HCT116 (cell line): Measurements from ENCODE around the gene SORCS2. TPM values are rescaled to one million over a fixed set of nuclear protein-coding genes. Genes with fewer than 3 reads are reported as not detected.

ENCODE experiments used
- ATAC-seq: fragments of 200-7000 bp; cut with Tn5 transposase; 2 replicates; pipeline ENCODE4 v1.9.1; 2020; ENCODE audit warnings: mild to moderate bottlenecking, moderate library complexity
- BruUV-seq: library from RNA; stranded (reverse); fragments of 400-500 nt; replicated peaks from 2 replicates; lab custom pipeline; 2021; lab: Mats Ljungman, UMichigan
- CTCF ChIA-PET: fragments of 300-600 bp; sonication (Branson Sonifier 250); formaldehyde crosslinking; loops from one replicate; lab custom pipeline; 2021; ENCODE audit warnings: antibody characterized with exemption; lab: Charles Lee
- POLR2A ChIA-PET: fragments of 300-600, 350-600 bp; sonication (Branson Sonifier 250); formaldehyde crosslinking; loops from one replicate; lab custom pipeline; 2021; ENCODE audit warnings: antibody characterized with exemption; lab: Charles Lee
- RAD21 ChIA-PET, 2 experiments: fragments of 300-600 bp; sonication (Branson Sonifier 250); formaldehyde crosslinking; loops; one replicate each; lab custom pipeline; 2023; ENCODE audit warnings: low total read pairs in 2 of 2; ENCODE audit not compliant: uncharacterized antibody in 2 of 2, unreplicated experiment in 2 of 2, low non-redundant PET in 1 of 2; lab: Charles Lee
- DNase-seq: peaks from one replicate; pipeline ENCODE4 v3.0.0-alpha.2; 2010; ENCODE audit warnings: low read depth, low spot score
- H2AFZ ChIP-seq: fragments of 200-600 bp; shearing (Covaris generic), sonication (generic); 2 replicates; pipeline ENCODE4 v1.6.1; 2017; ENCODE audit warnings: low read depth, mixed run types, mixed read lengths, antibody characterized with exemption, low read length; ENCODE audit not compliant: poor library complexity, severe bottlenecking
- H3K27ac ChIP-seq: 2 replicates; pipeline ENCODE4 v1.5.1; 2012; ENCODE audit warnings: low read depth, low read length
- H3K27me3 ChIP-seq: fragments of 200-600 bp; sonication (generic); 2 replicates; pipeline ENCODE4 v1.6.1; 2016; ENCODE audit warnings: mixed run types, low read length, mixed read lengths; ENCODE audit not compliant: insufficient read depth
- H3K36me3 ChIP-seq, 2 experiments: fragments of 200-500 bp in 1 of 2; fragments of 200-600 bp in 1 of 2; sonication (Bioruptor generic) in 1 of 2; sonication (generic) in 1 of 2; 2 replicates each; pipeline versions ENCODE4 v1.5.1 to v1.6.1; 2014 to 2016; ENCODE audit warnings: low read length in 2 of 2, inconsistent platforms in 1 of 2, mixed read lengths in 1 of 2, mixed run types in 1 of 2; ENCODE audit not compliant: insufficient read depth in 2 of 2, control insufficient read depth in 1 of 2
- H3K4me1 ChIP-seq, 2 experiments: fragments of 200-600 bp in 1 of 2; sonication (generic) in 1 of 2; 2 replicates each; pipeline versions ENCODE4 v1.5.1 to v1.6.1; 2012 to 2017; ENCODE audit warnings: low read length in 2 of 2, inconsistent platforms in 1 of 2, mild to moderate bottlenecking in 1 of 2, mixed read lengths in 1 of 2, mixed run types in 1 of 2, moderate library complexity in 1 of 2; ENCODE audit not compliant: insufficient read depth in 2 of 2, control insufficient read depth in 1 of 2
- H3K4me2 ChIP-seq: fragments of 200-600 bp; sonication (generic); 2 replicates; pipeline ENCODE4 v1.6.1; 2017; ENCODE audit warnings: mixed run types, low read length, mixed read lengths
- H3K4me3 ChIP-seq, 2 experiments: fragments of 200-600 bp in 1 of 2; sonication (generic) in 1 of 2; replicated peaks in 1 of 2; 2 replicates each; pipeline ENCODE4 v1.5.1; 2011 to 2016; ENCODE audit warnings: low read length in 2 of 2, control low read depth in 1 of 2, low read depth in 1 of 2, mild to moderate bottlenecking in 1 of 2, mixed read lengths in 1 of 2, mixed run types in 1 of 2
- H3K79me2 ChIP-seq: fragments of 200-600 bp; sonication (generic); 2 replicates; pipeline ENCODE4 v1.6.1; 2017; ENCODE audit warnings: mild to moderate bottlenecking, mixed run types, low read length, moderate library complexity, mixed read lengths; ENCODE audit not compliant: insufficient read depth
- H3K9ac ChIP-seq: fragments of 200-600 bp; sonication (generic); 2 replicates; pipeline ENCODE4 v1.6.1; 2016; ENCODE audit warnings: low read length, mixed read lengths
- H3K9me2 ChIP-seq: fragments of 200-600 bp; sonication (generic), shearing (Covaris generic); 2 replicates; pipeline ENCODE4 v1.6.1; 2017; ENCODE audit warnings: mixed run types, mild to moderate bottlenecking, moderate library complexity; ENCODE audit not compliant: insufficient read depth
- H3K9me3 ChIP-seq, 2 experiments: fragments of 200-500 bp in 1 of 2; fragments of 200-600 bp in 1 of 2; sonication (Bioruptor generic) in 1 of 2; sonication (generic) in 1 of 2; 2 replicates each; pipeline ENCODE4 v1.6.1; 2014 to 2017; ENCODE audit warnings: low read length in 2 of 2, mixed read lengths in 2 of 2, inconsistent platforms in 1 of 2, low read depth in 1 of 2, mild to moderate bottlenecking in 1 of 2, mixed run types in 1 of 2, moderate library complexity in 1 of 2; ENCODE audit not compliant: control insufficient read depth in 1 of 2, insufficient read depth in 1 of 2
- H4K20me1 ChIP-seq: fragments of 200-600 bp; sonication (generic), shearing (Covaris generic); 2 replicates; pipeline ENCODE4 v1.6.1; 2017; ENCODE audit warnings: mixed run types, mild to moderate bottlenecking, moderate library complexity; ENCODE audit not compliant: insufficient read depth
- CBX3 ChIP-seq: IDR thresholded peaks from 2 replicates; pipeline ENCODE4 v1.6.1; 2012; ENCODE audit warnings: low read depth
- CEBPB ChIP-seq: IDR thresholded peaks from 2 replicates; pipeline ENCODE4 v1.6.1; 2012; ENCODE audit warnings: low read depth
- EZH2 ChIP-seq: fragments of 200-600 bp; sonication (generic); IDR thresholded peaks from 2 replicates; pipeline ENCODE4 v1.6.1; 2017; ENCODE audit warnings: antibody characterized with exemption, mixed run types
- FOSL1 ChIP-seq: IDR thresholded peaks from 2 replicates; pipeline ENCODE4 v1.6.1; 2012; ENCODE audit warnings: low read depth
- POLR2A ChIP-seq: IDR thresholded peaks from 2 replicates; pipeline ENCODE4 v1.7.0; 2011; ENCODE audit warnings: borderline replicate concordance; ENCODE audit not compliant: insufficient read depth, insufficient read length; ENCODE audit errors: extremely low read depth
- RAD21 ChIP-seq: IDR thresholded peaks from 2 replicates; pipeline ENCODE4 v1.6.1; 2012; ENCODE audit warnings: low read depth, mild to moderate bottlenecking
- SIN3A ChIP-seq: IDR thresholded peaks from 2 replicates; pipeline ENCODE4 v1.6.1; 2012; ENCODE audit warnings: low read depth
- TCF7L2 ChIP-seq: IDR thresholded peaks from 2 replicates; pipeline ENCODE4 v1.7.0; 2011; ENCODE audit warnings: borderline replicate concordance, inconsistent platforms; ENCODE audit not compliant: insufficient read depth, insufficient read length; ENCODE audit errors: extremely low read depth
- YY1 ChIP-seq: IDR thresholded peaks from 2 replicates; pipeline ENCODE4 v1.6.1; 2011; ENCODE audit warnings: low read length, low read depth, moderate library complexity, mild to moderate bottlenecking; ENCODE audit not compliant: insufficient replicate concordance; ENCODE audit errors: extremely low read depth
- ZFX ChIP-seq: fragments of 450-650 bp; IDR thresholded peaks from 2 replicates; pipeline ENCODE4 v1.6.1; 2017
- intact Hi-C: fragments of 100-400 bp; cut with micrococcal nuclease; formaldehyde crosslinking; loops from 2 replicates; pipeline ENCODE4 v1.10.0; 2022
- total RNA-seq: library from RNA; stranded (reverse); gene quantifications from one replicate; pipeline ENCODE4 v1.2.1, GENCODE V29; 2021; ENCODE audit not compliant: unreplicated experiment
- TF ChIP-seq, protein P1 (sequence below): IDR thresholded peaks from 2 replicates; pipeline ENCODE4 v1.6.1; 2012; ENCODE audit warnings: low read depth
- TF ChIP-seq, protein P2 (sequence below): IDR thresholded peaks from 2 replicates; pipeline ENCODE4 v1.6.1; 2012

The SORCS2 gene
- total RNA-seq, 1 experiment from 2014 or later: 0.37 TPM

DNA sequence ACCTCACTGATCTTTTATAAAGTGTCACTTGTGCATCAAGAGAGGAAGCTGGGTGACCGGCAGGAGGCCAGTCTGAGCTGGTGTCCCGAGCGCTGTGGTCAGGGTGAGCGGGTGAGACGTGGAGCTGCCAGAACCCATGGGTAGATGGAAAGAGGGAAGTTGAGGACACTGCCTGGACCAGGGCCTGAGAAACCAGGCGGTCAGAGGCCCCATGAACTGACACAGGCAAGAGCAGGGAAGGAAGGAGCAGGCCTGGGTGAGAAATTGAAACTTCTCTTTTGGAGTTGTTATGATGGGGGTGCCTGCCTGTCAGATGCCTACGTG, 554.7 kb downstream of the SORCS2 start:
- Histone ChIP-seq H3K79me2 (no peaks in the 10 kb centered on the region), H3K27me3 (no peaks in the 10 kb centered on the region), H3K4me2 (no peak overlapping the region), H3K27ac (no peak overlapping the region), H2AFZ (no peak overlapping the region), H3K4me1 (peaks cover 10 to 26% of the 10 kb centered on the region in 2 experiments), H3K9me3 (no peaks in the 10 kb centered on the region), H3K36me3 (no peaks in the 10 kb centered on the region), H4K20me1 (no peaks in the 10 kb centered on the region), H3K9ac (no peak overlapping the region), H3K4me3 (no peak overlapping the region), H3K9me2 (no peaks in the 10 kb centered on the region)
- CTCF ChIA-PET: no interaction called here
- no peak for ATAC-seq
- TF ChIP-seq TCF7L2 (no peak), FOSL1 (no peak), RAD21 (no peak), SIN3A (no peak), YY1 (no peak), POLR2A (no peak), CBX3 (no peak), ZFX (no peak), CEBPB (no peak), EZH2 (no peak)
- TF ChIP-seq, protein P1, sequence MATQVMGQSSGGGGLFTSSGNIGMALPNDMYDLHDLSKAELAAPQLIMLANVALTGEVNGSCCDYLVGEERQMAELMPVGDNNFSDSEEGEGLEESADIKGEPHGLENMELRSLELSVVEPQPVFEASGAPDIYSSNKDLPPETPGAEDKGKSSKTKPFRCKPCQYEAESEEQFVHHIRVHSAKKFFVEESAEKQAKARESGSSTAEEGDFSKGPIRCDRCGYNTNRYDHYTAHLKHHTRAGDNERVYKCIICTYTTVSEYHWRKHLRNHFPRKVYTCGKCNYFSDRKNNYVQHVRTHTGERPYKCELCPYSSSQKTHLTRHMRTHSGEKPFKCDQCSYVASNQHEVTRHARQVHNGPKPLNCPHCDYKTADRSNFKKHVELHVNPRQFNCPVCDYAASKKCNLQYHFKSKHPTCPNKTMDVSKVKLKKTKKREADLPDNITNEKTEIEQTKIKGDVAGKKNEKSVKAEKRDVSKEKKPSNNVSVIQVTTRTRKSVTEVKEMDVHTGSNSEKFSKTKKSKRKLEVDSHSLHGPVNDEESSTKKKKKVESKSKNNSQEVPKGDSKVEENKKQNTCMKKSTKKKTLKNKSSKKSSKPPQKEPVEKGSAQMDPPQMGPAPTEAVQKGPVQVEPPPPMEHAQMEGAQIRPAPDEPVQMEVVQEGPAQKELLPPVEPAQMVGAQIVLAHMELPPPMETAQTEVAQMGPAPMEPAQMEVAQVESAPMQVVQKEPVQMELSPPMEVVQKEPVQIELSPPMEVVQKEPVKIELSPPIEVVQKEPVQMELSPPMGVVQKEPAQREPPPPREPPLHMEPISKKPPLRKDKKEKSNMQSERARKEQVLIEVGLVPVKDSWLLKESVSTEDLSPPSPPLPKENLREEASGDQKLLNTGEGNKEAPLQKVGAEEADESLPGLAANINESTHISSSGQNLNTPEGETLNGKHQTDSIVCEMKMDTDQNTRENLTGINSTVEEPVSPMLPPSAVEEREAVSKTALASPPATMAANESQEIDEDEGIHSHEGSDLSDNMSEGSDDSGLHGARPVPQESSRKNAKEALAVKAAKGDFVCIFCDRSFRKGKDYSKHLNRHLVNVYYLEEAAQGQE: no peak
- TF ChIP-seq, protein P2, sequence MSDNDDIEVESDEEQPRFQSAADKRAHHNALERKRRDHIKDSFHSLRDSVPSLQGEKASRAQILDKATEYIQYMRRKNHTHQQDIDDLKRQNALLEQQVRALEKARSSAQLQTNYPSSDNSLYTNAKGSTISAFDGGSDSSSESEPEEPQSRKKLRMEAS: no peak
- intact Hi-C loops: no loop called here
- POLR2A ChIA-PET: no interaction called here
- RAD21 ChIA-PET: no interaction called here
- BruUV-seq: no TSS peak
- DNase-seq: no peak
